NB4 (cell line): Measurements from ENCODE around the gene INTS6.

Experiments
- DNase-seq: peaks from one replicate; pipeline ENCODE4 v3.0.0; 2010; ENCODE audit warnings: low read depth
- H3K4me3 ChIP-seq: one replicate; pipeline ENCODE4 v1.5.1; 2011; ENCODE audit warnings: mild to moderate bottlenecking, low read depth, low read length, moderate library complexity
- MAX ChIP-seq: IDR thresholded peaks from 2 replicates; pipeline ENCODE4 v1.6.1; 2011; ENCODE audit warnings: low read depth, low read length
- MYC ChIP-seq: IDR thresholded peaks from 2 replicates; pipeline ENCODE4 v1.6.1; 2011; ENCODE audit warnings: low read depth, low read length
- POLR2A ChIP-seq: IDR thresholded peaks from 2 replicates; pipeline ENCODE4 v1.6.1; 2011; ENCODE audit warnings: mild to moderate bottlenecking; ENCODE audit not compliant: insufficient read length; ENCODE audit errors: extremely low read depth
- TF ChIP-seq, protein P1 (sequence below): IDR thresholded peaks from one replicate; pipeline ENCODE4 v1.5.1; 2012; ENCODE audit warnings: low read depth, low read length

Gene INTS6

DNA sequence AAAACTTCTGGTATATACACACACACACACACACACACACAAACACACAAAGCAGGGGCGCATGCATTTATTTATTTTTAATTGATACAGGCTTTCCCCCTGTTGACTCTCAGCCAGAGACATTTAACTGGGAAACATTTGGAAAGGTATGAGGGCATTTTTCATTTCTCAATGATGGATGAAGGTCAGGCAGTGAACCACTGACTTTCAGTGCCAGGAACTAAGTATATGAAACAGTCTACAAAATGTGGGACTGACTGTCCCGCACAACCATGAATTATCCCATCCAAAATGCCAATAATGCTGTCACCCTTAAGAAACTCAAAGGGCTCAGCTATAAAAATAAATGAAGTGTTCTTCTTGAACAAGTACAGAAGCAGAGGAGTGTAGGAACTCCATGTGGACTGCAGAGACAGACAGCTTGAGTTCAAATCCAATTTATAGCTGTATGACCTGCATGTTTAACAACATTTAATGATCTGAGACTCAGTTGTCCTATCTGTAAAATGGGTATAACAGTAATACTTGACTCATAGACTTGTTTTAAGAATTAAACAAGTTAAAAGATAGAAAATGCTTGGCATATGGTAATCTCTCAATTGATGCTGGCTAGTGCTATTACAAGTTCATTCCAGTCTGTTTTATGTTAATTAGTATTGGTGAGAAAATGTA, 25.0 kb upstream of the INTS6 start:
- no peak overlapping the region for H3K4me3 ChIP-seq
- DNase-seq: no peak
- TF ChIP-seq POLR2A: no peak
- no peak for TF ChIP-seq MAX
- TF ChIP-seq, protein P1, sequence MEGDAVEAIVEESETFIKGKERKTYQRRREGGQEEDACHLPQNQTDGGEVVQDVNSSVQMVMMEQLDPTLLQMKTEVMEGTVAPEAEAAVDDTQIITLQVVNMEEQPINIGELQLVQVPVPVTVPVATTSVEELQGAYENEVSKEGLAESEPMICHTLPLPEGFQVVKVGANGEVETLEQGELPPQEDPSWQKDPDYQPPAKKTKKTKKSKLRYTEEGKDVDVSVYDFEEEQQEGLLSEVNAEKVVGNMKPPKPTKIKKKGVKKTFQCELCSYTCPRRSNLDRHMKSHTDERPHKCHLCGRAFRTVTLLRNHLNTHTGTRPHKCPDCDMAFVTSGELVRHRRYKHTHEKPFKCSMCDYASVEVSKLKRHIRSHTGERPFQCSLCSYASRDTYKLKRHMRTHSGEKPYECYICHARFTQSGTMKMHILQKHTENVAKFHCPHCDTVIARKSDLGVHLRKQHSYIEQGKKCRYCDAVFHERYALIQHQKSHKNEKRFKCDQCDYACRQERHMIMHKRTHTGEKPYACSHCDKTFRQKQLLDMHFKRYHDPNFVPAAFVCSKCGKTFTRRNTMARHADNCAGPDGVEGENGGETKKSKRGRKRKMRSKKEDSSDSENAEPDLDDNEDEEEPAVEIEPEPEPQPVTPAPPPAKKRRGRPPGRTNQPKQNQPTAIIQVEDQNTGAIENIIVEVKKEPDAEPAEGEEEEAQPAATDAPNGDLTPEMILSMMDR: no peak
- TF ChIP-seq MYC: no peak

GRCh38 chr13:51477149-51477548, 24.3 kb upstream of the INTS6 start:
- TF ChIP-seq, protein P1: no peak
- TF ChIP-seq MAX: no peak
- TF ChIP-seq POLR2A: no peak
- no peak for TF ChIP-seq MYC
- H3K4me3 ChIP-seq: no peak overlapping the region
- DNase-seq: no peak

DNA sequence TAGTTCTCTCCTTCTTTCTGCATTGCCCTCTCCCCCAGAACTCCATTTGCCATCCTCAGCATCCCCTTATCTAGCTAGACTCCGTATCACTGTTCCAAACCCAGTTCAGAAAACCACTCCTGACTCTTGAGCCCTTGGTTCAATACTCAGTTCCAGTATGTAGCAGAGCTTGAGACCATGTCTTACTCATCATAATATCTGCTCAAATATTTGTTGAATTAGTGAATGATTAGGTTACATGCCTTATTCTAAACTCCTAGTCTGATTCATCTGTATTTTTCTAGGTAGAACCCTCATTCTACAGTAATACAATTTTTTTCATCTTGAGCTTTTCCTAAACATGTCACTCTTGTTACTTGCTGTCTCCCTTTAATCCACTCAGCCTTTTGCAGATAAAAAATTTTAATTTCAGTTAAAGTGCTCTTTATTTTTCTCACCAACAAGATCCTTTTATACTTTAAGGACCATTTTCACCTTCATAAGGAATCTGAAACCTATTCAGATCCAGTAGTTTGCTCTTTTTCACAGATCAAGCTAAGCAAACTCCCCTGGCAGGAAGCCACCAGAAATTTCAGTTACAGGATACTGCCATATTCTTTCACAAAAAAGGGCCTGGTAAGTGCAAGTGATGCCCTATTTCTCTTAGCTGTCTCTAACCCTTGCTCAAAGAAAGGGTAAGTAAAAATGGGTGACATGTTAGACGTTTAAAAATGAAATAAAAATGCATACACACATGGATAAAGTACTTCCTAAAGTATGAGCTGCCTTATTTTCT, 23.1 kb upstream of the INTS6 start:
- no peak overlapping the region for H3K4me3 ChIP-seq
- TF ChIP-seq, protein P1: no peak
- TF ChIP-seq POLR2A (no peak), MAX (no peak), MYC (no peak)
- no peak for DNase-seq

DNA sequence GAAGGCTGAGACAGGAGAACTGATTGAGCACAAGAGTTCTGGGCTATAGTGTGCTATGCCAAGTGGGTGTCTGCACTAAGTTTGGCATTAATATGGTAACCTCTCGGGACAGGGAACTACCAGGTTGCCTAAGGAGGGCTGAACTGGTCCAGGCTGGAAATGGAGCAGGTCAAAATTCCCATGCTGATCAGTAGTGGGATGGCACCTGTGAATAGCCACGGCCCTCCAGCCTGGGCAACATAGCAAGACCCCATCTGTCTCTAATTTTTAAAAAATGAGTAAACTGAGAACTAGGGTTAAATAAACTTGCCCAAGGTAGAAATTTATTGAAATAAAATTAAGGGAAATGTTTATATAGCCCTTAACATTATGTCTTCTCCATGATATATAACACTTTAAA, 17.0 kb upstream of the INTS6 start:
- H3K4me3 ChIP-seq: no peak overlapping the region
- TF ChIP-seq, protein P1: no peak
- TF ChIP-seq MAX: no peak
- no peak for TF ChIP-seq MYC
- TF ChIP-seq POLR2A: no peak
- DNase-seq: no peak

DNA sequence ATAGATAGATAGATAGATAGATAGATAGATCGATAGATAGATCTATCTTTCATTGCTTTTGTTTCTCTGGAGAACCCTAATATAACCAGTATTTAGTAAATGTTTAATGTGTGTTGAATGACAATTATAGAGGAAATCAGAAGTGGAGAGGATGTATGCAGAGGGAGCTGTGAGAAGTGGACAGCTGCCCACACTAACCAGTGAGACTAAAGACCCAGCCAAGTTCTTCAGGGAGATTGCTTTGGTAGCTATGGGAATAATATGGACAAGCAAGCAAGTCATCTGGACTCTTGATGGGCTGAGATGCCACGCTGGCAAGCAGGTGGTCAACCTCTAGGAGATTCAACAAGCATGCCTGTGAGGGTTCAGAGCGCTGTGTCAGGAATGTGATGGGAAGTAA, 14.9 kb upstream of the INTS6 start:
- TF ChIP-seq MYC: no peak
- TF ChIP-seq, protein P1: no peak
- H3K4me3 ChIP-seq: no peak overlapping the region
- no peak for DNase-seq

GRCh38 chr13:51465124-51465523, 12.3 kb upstream of the INTS6 start:
- H3K4me3 ChIP-seq: no peak overlapping the region
- no peak for DNase-seq
- TF ChIP-seq POLR2A (no peak), MAX (no peak), MYC (no peak)
- TF ChIP-seq, protein P1: no peak
